GM13976 (cell line): ENCODE data around the gene HDLBP.
"Not testable (repeated sequence)": the region's sequence is repeated elsewhere in the genome, so short reads cannot be mapped to it uniquely, and the experiment has no call there.

ENCODE experiments used
- DNase-seq: peaks from one replicate; pipeline ENCODE4 v3.0.0; 2012; ENCODE audit warnings: low spot score
- in situ Hi-C: fragments of 300-500 bp; cut with MboI; formaldehyde crosslinking; loops from one replicate; pipeline ENCODE4 v1.12.0; 2022; ENCODE audit warnings: low sequenced_read_pairs, mixed read lengths, inconsistent platforms; ENCODE audit not compliant: unreplicated experiment
- TF ChIP-seq, protein P1 (sequence below): IDR thresholded peaks from 2 replicates; pipeline ENCODE4 v1.5.1; 2012; ENCODE audit warnings: borderline replicate concordance, mild to moderate bottlenecking; ENCODE audit not compliant: insufficient read depth; ENCODE audit errors: extremely low read depth, missing control alignments, control extremely low read depth

Gene HDLBP

GRCh38 chr2:241298673-241299072 is 16.8 kb downstream of the HDLBP start:
- in situ Hi-C loops, result no loop called here
- TF ChIP-seq, protein P1, sequence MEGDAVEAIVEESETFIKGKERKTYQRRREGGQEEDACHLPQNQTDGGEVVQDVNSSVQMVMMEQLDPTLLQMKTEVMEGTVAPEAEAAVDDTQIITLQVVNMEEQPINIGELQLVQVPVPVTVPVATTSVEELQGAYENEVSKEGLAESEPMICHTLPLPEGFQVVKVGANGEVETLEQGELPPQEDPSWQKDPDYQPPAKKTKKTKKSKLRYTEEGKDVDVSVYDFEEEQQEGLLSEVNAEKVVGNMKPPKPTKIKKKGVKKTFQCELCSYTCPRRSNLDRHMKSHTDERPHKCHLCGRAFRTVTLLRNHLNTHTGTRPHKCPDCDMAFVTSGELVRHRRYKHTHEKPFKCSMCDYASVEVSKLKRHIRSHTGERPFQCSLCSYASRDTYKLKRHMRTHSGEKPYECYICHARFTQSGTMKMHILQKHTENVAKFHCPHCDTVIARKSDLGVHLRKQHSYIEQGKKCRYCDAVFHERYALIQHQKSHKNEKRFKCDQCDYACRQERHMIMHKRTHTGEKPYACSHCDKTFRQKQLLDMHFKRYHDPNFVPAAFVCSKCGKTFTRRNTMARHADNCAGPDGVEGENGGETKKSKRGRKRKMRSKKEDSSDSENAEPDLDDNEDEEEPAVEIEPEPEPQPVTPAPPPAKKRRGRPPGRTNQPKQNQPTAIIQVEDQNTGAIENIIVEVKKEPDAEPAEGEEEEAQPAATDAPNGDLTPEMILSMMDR, result no peak
- DNase-seq, result no peak

GRCh38 chr2:241296767-241297166 is 18.7 kb downstream of the HDLBP start:
- TF ChIP-seq, protein P1, result no peak
- in situ Hi-C loops, result no loop called here
- no peak for DNase-seq

- TF ChIP-seq, protein P1, result no peak
- DNase-seq, result no peak
- in situ Hi-C loops, result no loop called here
These were observed 20.0 kb downstream of the HDLBP start for GRCh38 chr2:241295326-241296095.

DNA sequence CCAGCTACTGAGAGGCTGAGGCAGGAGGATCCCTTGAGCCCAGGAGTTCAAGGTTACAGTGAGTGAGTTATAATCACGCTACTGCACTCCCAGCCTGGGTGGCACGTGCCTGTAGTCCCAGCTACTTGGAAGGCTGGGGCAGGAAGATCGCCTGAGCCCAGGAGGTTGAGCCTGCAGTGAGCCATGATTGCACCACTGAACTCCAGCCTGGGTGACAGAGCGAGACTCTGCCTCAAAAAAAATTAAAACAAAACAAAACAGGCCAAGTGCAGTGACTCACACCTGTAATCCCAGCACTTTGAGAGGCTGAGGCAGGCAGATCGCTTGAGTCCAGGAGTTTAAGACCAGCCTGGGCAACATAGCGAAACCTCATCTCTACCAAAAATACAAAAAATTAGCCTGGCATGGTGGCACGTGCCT is 22.1 kb downstream of the HDLBP start:
- in situ Hi-C loops, result not testable (repeated sequence)

GRCh38 chr2:241291977-241292376 is 23.5 kb downstream of the HDLBP start:
- no peak for DNase-seq
- in situ Hi-C loops, result no loop called here
- TF ChIP-seq, protein P1, result no peak

More for the DNA sequence above, 22.1 kb downstream of the HDLBP start:
- DNase-seq, result not testable (repeated sequence)

- TF ChIP-seq, protein P1, result no peak
- in situ Hi-C loops, result no loop called here
These were observed 24.3 kb downstream of the HDLBP start for GRCh38 chr2:241291153-241291552.

GRCh38 chr2:241289597-241289996 is 25.9 kb downstream of the HDLBP start:
- TF ChIP-seq, protein P1, result no peak
- DNase-seq, result no peak
- in situ Hi-C loops, result no loop called here

More at GRCh38 chr2:241291153-241291552, 24.3 kb downstream of the HDLBP start:
- DNase-seq, result no peak
